Right forelimb (tissue), 1 donor: ENCODE results near the gene ATP11A.

ENCODE experiments used
- DNase-seq: peaks from one replicate; pipeline ENCODE4 v3.0.0-alpha.2; 2018

Gene ATP11A

GRCh38 chr13:112689303-112690245 is at the start of gene ATP11A:
ATP11A (plus strand) TSS chr13:112690038; CDS start chr13:112690417, 379 bp downstream.
- peak; percentile 93 for DNase-seq

GRCh38 chr13:112641456-112642089 is 48.3 kb upstream of the ATP11A start:
- DNase-seq, result no peak

GRCh38 chr13:112642090-112642460 is 47.8 kb upstream of the ATP11A start:
- DNase-seq, result no peak

- no peak for DNase-seq
Observed at GRCh38 chr13:112643759-112644459, 45.9 kb upstream of the ATP11A start.

GRCh38 chr13:112645327-112645914 is 44.4 kb upstream of the ATP11A start:
- no peak for DNase-seq

GRCh38 chr13:112647256-112647655 is 42.6 kb upstream of the ATP11A start:
- no peak for DNase-seq

- DNase-seq, result no peak
Observed at GRCh38 chr13:112648101-112648500, 41.7 kb upstream of the ATP11A start.

- DNase-seq, result no peak
Observed at GRCh38 chr13:112648966-112649690, 40.7 kb upstream of the ATP11A start.

- DNase-seq, result no peak
Observed at GRCh38 chr13:112651311-112651710, 38.5 kb upstream of the ATP11A start.

- no peak for DNase-seq
Observed at GRCh38 chr13:112651750-112652511, 37.9 kb upstream of the ATP11A start.

GRCh38 chr13:112652512-112653070 is 37.2 kb upstream of the ATP11A start:
- no peak for DNase-seq

- DNase-seq, result peak; percentile 79
Observed at GRCh38 chr13:112653071-112653470, 36.8 kb upstream of the ATP11A start.

- no peak for DNase-seq
Observed at GRCh38 chr13:112655913-112656312, 33.9 kb upstream of the ATP11A start.

- peak; percentile 54 for DNase-seq
Observed at GRCh38 chr13:112657850-112658445, 31.9 kb upstream of the ATP11A start.

GRCh38 chr13:112658808-112659207 is 31.0 kb upstream of the ATP11A start:
- no peak for DNase-seq

- DNase-seq, result no peak
Observed at GRCh38 chr13:112661291-112661690, 28.5 kb upstream of the ATP11A start.

- DNase-seq, result no peak
Observed at GRCh38 chr13:112664501-112665203, 25.2 kb upstream of the ATP11A start.

GRCh38 chr13:112668924-112669323 is 20.9 kb upstream of the ATP11A start:
- no peak for DNase-seq

GRCh38 chr13:112669881-112670499 is 19.8 kb upstream of the ATP11A start:
- DNase-seq, result no peak

- no peak for DNase-seq
Observed at GRCh38 chr13:112670864-112671263, 19.0 kb upstream of the ATP11A start.
